Neuronal stem cell (in vitro differentiated cells): Measurements from ENCODE around the gene VTI1A.

Experiments
- DNase-seq: peaks from one replicate; pipeline ENCODE4 v3.0.0-alpha.2; 2013; ENCODE audit warnings: low spot score
- H2AFZ ChIP-seq: one replicate; pipeline ENCODE4 v1.6.1; 2013; ENCODE audit warnings: mild to moderate bottlenecking, low read length, inconsistent platforms
- H2AK5ac ChIP-seq: 2 replicates; pipeline ENCODE4 v1.6.1; 2013; ENCODE audit warnings: low read depth, mild to moderate bottlenecking, inconsistent platforms, low read length, moderate library complexity, mixed read lengths
- H2BK120ac ChIP-seq: 2 replicates; pipeline ENCODE4 v1.6.1; 2013; ENCODE audit warnings: low read depth, mild to moderate bottlenecking, inconsistent platforms, low read length, moderate library complexity, mixed read lengths
- H2BK12ac ChIP-seq: one replicate; pipeline ENCODE4 v1.6.1; 2013; ENCODE audit warnings: low read length, inconsistent platforms
- H2BK15ac ChIP-seq: 2 replicates; pipeline ENCODE4 v1.6.1; 2013; ENCODE audit warnings: mild to moderate bottlenecking, low read length, inconsistent platforms, mixed read lengths
- H2BK5ac ChIP-seq: one replicate; pipeline ENCODE4 v1.6.1; 2013; ENCODE audit warnings: inconsistent platforms, mild to moderate bottlenecking, low read length, moderate library complexity
- H3K14ac ChIP-seq: one replicate; pipeline ENCODE4 v1.6.1; 2013; ENCODE audit warnings: low read length, inconsistent platforms
- H3K18ac ChIP-seq: 2 replicates; pipeline ENCODE4 v1.6.1; 2013; ENCODE audit warnings: low read length, inconsistent platforms
- H3K23ac ChIP-seq: 2 replicates; pipeline ENCODE4 v1.6.1; 2013; ENCODE audit warnings: low read depth, mild to moderate bottlenecking, mixed read lengths, low read length, inconsistent platforms; ENCODE audit not compliant: poor library complexity
- H3K27ac ChIP-seq: replicated peaks from 3 replicates; pipeline ENCODE4 v1.5.1; 2013; ENCODE audit warnings: low read length, inconsistent platforms
- H3K27me3 ChIP-seq, 3 experiments: 2 replicates each; pipeline ENCODE4 v1.6.1; 2013; ENCODE audit warnings: low read length in 3 of 3, mild to moderate bottlenecking in 2 of 3, inconsistent platforms in 1 of 3, low read depth in 1 of 3, mixed read lengths in 1 of 3, moderate library complexity in 1 of 3; ENCODE audit not compliant: control insufficient read depth in 3 of 3, insufficient read depth in 3 of 3
- H3K36me3 ChIP-seq, 2 donors: replicated peaks in 1 of 2; 2 replicates each; pipeline ENCODE4 v1.6.1; 2013; ENCODE audit warnings: low read length in 2 of 2; ENCODE audit not compliant: control insufficient read depth in 2 of 2, insufficient read depth in 2 of 2
- H3K4ac ChIP-seq: 2 replicates; pipeline ENCODE4 v1.6.1; 2013; ENCODE audit warnings: inconsistent platforms, mild to moderate bottlenecking, low read length, moderate library complexity
- H3K4me1 ChIP-seq, 2 donors: 1 replicate in 1 of 2; 2 replicates in 1 of 2; pipeline ENCODE4 v1.6.1; 2013; ENCODE audit warnings: low read length in 2 of 2, low read depth in 1 of 2; ENCODE audit not compliant: control insufficient read depth in 2 of 2, insufficient read depth in 1 of 2
- H3K4me2 ChIP-seq: one replicate; pipeline ENCODE4 v1.6.1; 2013; ENCODE audit warnings: mild to moderate bottlenecking, low read length, inconsistent platforms; ENCODE audit not compliant: insufficient read depth, poor library complexity, severe bottlenecking
- H3K4me3 ChIP-seq, 2 donors: 2 replicates each; pipeline ENCODE4 v1.5.1; 2013; ENCODE audit warnings: low read length in 2 of 2, mild to moderate bottlenecking in 2 of 2, inconsistent platforms in 1 of 2, moderate library complexity in 1 of 2
- H3K79me1 ChIP-seq: one replicate; pipeline ENCODE4 v1.6.1; 2013; ENCODE audit warnings: low read depth, mild to moderate bottlenecking, inconsistent platforms, low read length, moderate library complexity
- H3K9ac ChIP-seq: one replicate; pipeline ENCODE4 v1.6.1; 2013; ENCODE audit warnings: mild to moderate bottlenecking, low read depth, low read length, inconsistent platforms; ENCODE audit not compliant: poor library complexity
- H3K9me3 ChIP-seq, 2 donors: replicated peaks in 1 of 2; 2 replicates each; pipeline versions ENCODE3 to v1.6.1; 2013; ENCODE audit warnings: low read length in 2 of 2, mild to moderate bottlenecking in 2 of 2, inconsistent platforms in 1 of 2, low read depth in 1 of 2, mixed read lengths in 1 of 2, moderate library complexity in 1 of 2; ENCODE audit not compliant: control insufficient read depth in 2 of 2, insufficient read depth in 1 of 2
- H4K8ac ChIP-seq: one replicate; pipeline ENCODE4 v1.6.1; 2013; ENCODE audit warnings: low read depth, mild to moderate bottlenecking, inconsistent platforms, low read length, moderate library complexity
- H4K91ac ChIP-seq: one replicate; pipeline ENCODE4 v1.6.1; 2013; ENCODE audit warnings: low read length, low read depth, mild to moderate bottlenecking, inconsistent platforms; ENCODE audit not compliant: poor library complexity
- WGBS, 2 donors: extraction: QIAGEN DNeasy Blood & Tissue Kit; methylation state at CpG; one replicate each; pipeline ENCODE4 v1.1.7; 2013; ENCODE audit warnings: missing lambda C conversion rate in 2 of 2, mixed read lengths in 1 of 2; ENCODE audit not compliant: insufficient read length in 2 of 2, insufficient replicate concordance in 1 of 2; ENCODE audit errors: extremely low coverage in 2 of 2; 5-methylcytosine and 5-hydroxymethylcytosine counted together

The VTI1A gene

DNA sequence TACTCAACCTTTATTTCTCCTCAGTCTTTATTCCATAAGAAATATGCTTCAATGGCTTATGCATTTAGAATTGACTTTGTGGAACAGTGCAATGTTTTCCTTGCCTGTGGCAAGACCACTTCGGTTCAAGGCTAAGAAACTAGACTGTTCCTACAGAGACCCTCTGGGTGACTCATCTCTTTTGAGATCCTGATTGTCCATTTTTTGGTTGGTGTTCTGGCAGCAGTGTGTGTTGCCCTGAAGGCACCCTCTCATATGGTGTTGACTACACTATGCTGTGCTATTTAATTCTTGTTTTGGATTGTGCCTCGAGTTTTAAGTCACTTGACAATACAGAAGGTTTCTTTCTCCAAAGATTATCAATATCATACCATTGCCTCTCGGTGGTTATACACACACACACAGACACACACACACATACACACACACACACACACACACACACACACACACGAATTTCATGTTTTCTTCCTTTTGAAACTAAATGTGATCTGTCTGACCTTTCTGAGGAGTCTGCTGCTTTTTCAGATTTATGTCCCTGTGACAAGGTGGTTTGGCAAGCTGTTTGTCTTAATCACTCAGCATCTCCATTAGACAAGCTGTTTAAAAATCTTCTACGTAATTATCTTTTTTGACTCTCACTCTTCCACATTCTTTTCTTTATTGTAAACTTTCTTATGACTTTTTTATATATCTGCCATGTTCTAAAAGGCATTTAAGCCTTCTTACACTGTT lies 187.2 kb downstream of the VTI1A start:
- Histone ChIP-seq H4K91ac (no peak overlapping the region), H2BK5ac (no peak overlapping the region), H3K36me3 (no peaks in the 10 kb centered on the region), H4K8ac (no peak overlapping the region), H3K27ac (no peak overlapping the region), H3K18ac (no peak overlapping the region), H2BK12ac (no peak overlapping the region), H3K27me3 (no peaks in the 10 kb centered on the region), H3K4me3 (no peak overlapping the region), H3K9ac (no peak overlapping the region), H2AK5ac (no peak overlapping the region), H2BK15ac (no peak overlapping the region), H3K4me2 (no peak overlapping the region), H3K4me1 (peaks cover 4 to 10% of the 10 kb centered on the region in 2 donors), H2BK120ac (no peak overlapping the region), H3K4ac (no peak overlapping the region), H3K79me1 (no peaks in the 10 kb centered on the region), H3K23ac (no peak overlapping the region), H2AFZ (no peak overlapping the region), H3K9me3 (peaks cover 0 to 3% of the 10 kb centered on the region in 2 donors), H3K14ac (no peak overlapping the region)
- no peak for DNase-seq
- 100% methylated on average over 1 of the region's 5 CpGs; no CpG with 5 or more reads in 1 of the 2 donors for WGBS, 2 donors

DNA sequence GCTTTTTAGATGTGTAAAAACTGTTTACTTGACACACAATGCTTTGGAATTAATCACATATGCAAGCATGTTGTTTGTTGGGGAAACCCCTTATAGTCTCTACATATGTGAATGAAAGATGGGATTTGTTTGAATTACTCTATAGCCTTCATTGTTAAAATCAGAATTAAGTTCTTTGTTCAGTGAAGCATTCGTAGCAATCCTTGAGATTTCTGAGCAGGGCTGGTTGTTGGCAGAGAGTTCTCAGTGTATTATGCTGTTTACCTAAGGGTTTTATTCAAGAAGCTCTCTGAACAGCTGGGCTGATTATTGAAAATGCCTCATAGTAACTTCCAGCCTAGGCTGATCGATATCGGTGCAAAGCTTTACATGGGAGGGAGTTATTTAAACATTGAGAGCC lies 190.9 kb downstream of the VTI1A start:
- Histone ChIP-seq H3K9ac (no peak overlapping the region), H4K8ac (no peak overlapping the region), H2BK15ac (no peak overlapping the region), H3K79me1 (no peaks in the 10 kb centered on the region), H3K18ac (no peak overlapping the region), H2AFZ (no peak overlapping the region), H3K23ac (no peak overlapping the region), H2AK5ac (no peak overlapping the region), H3K4me1 (peaks cover 2 to 7% of the 10 kb centered on the region in 2 donors), H2BK12ac (no peak overlapping the region), H3K4ac (no peak overlapping the region), H3K36me3 (no peaks in the 10 kb centered on the region), H2BK5ac (no peak overlapping the region), H3K4me3 (no peak overlapping the region), H3K14ac (no peak overlapping the region), H3K4me2 (no peak overlapping the region), H3K9me3 (peaks cover 0 to 3% of the 10 kb centered on the region in 2 donors), H3K27ac (no peak overlapping the region), H3K27me3 (no peaks in the 10 kb centered on the region), H2BK120ac (no peak overlapping the region), H4K91ac (no peak overlapping the region)
- WGBS, 2 donors: no CpG with 5 or more reads among the region's 3 CpGs
- DNase-seq: no peak

DNA sequence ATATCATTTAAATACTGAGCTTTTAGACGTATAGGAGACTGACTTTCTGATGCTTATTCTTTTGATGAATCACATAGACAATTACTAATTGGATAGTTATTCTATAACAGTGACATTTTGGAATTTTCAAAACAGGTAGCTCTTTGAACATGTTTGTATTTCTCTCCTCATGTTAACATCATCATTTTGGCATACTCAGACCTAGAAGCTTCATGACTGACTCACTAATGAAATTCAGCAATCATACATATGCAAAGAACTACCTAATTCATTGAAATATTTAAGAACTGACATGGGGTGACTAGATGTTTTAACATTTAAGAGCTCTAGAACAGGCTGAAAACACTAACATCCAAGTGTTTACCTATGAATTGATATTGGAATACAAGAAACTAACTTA lies 192.3 kb downstream of the VTI1A start:
- peaks cover 0 to 4% of the 10 kb centered on the region in 2 donors for H3K4me1 ChIP-seq

DNA sequence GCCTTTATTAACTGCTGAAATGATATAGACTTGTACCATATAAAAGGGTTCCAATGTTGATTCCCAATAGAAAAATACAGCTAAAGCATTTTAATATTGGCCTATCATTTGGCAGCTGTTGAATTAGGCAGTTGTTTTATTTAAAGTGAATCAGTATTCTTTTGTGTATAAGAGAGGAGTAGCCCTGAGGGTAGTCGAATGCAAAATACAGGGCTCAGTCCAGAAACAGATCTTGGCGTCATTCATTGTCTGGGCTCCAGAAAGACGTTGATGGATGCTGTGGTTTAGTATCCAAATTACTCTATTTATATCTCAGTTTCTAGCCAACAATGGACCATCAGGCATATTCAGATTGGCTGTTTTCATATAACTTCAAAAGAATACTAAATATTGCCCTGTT lies 193.6 kb downstream of the VTI1A start:
- Histone ChIP-seq H3K18ac (no peak overlapping the region), H3K27ac (no peak overlapping the region), H2BK5ac (no peak overlapping the region), H3K4me2 (no peak overlapping the region), H2BK15ac (no peak overlapping the region), H2BK12ac (no peak overlapping the region), H3K4ac (no peak overlapping the region), H3K14ac (no peak overlapping the region), H3K27me3 (no peaks in the 10 kb centered on the region), H2AK5ac (no peak overlapping the region), H4K8ac (no peak overlapping the region), H3K23ac (no peak overlapping the region), H2AFZ (no peak overlapping the region), H3K9ac (no peak overlapping the region), H3K79me1 (no peaks in the 10 kb centered on the region), H3K4me1 (peaks cover 0 to 4% of the 10 kb centered on the region in 2 donors), H4K91ac (no peak overlapping the region), H3K9me3 (no peaks in the 10 kb centered on the region), H3K4me3 (no peak overlapping the region), H3K36me3 (no peaks in the 10 kb centered on the region), H2BK120ac (no peak overlapping the region)
- WGBS, 2 donors: no CpG with 5 or more reads among the region's 3 CpGs
- DNase-seq: no peak

More for the DNA sequence above, 192.3 kb downstream of the VTI1A start:
- H3K18ac ChIP-seq: no peak overlapping the region
- no peak for DNase-seq
- WGBS, 2 donors: no CpG with 5 or more reads among the region's 1 CpG
- no peak overlapping the region for H3K4me3 ChIP-seq
- no peak overlapping the region for H3K27ac ChIP-seq
- no peak overlapping the region for H3K23ac ChIP-seq
- H3K36me3 ChIP-seq: no peaks in the 10 kb centered on the region
- H3K79me1 ChIP-seq: no peaks in the 10 kb centered on the region
- no peak overlapping the region for H2AK5ac ChIP-seq
- H2BK12ac ChIP-seq: no peak overlapping the region
- H4K8ac ChIP-seq: no peak overlapping the region
- no peak overlapping the region for H2BK15ac ChIP-seq
- no peak overlapping the region for H3K9ac ChIP-seq
- no peak overlapping the region for H3K4me2 ChIP-seq
- no peak overlapping the region for H3K4ac ChIP-seq
- no peak overlapping the region for H2AFZ ChIP-seq
- H3K27me3 ChIP-seq: no peaks in the 10 kb centered on the region
- no peak overlapping the region for H2BK5ac ChIP-seq
- peaks cover 0 to 3% of the 10 kb centered on the region in 2 donors for H3K9me3 ChIP-seq
- H2BK120ac ChIP-seq: no peak overlapping the region
- no peak overlapping the region for H3K14ac ChIP-seq
- H4K91ac ChIP-seq: no peak overlapping the region
